ENCODE results near the gene STOML1.
"Not testable (repeated sequence)": the region's sequence is repeated elsewhere in the genome, so short reads cannot be mapped to it uniquely, and the experiment has no call there.

The STOML1 gene

GRCh38 chr15:73962433-73962832 is 29.7 kb downstream of the STOML1 start:
- no peak for DNase-seq (ENCODE audit: low read depth)
- no peak for TF ChIP-seq CTCF (IDR thresholded peaks at IDR 0.05; ENCODE audit: control insufficient read depth, extremely low read depth, insufficient read depth)
- H3K4me3 ChIP-seq (ENCODE audit: low read depth, low read length) = no peak overlapping the region

DNA sequence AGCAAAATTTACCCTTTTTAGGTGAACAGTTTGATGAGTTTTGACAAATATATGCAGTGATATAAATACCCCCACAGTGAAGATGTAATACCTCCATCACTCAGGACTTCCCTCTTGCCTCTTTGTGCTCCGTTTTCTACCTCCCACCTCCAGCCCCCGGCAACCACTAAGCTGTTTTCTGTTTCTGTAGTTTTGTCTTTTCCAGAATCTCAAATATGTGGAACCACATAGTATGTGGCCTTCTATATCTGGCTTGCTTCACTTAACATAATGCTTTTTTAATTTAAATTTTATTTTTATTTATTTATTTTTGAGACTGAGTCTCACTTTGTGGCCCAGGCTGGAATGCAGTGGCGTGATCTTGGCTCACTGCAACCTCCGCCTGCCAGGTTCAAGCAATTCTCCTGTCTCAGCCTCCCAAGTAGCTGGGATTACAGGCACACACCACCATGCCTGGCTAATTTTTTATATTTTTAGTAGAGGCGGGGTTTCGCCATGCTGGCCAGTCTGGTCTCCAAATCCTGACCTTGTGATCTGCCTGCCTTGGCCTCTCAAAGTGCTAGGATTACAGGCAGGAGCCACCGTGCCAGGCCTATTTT is 31.5 kb downstream of the STOML1 start:
- H3K4me3 ChIP-seq (ENCODE audit: low read depth, low read length); DNase-seq (ENCODE audit: low read depth): not testable (repeated sequence)

DNA sequence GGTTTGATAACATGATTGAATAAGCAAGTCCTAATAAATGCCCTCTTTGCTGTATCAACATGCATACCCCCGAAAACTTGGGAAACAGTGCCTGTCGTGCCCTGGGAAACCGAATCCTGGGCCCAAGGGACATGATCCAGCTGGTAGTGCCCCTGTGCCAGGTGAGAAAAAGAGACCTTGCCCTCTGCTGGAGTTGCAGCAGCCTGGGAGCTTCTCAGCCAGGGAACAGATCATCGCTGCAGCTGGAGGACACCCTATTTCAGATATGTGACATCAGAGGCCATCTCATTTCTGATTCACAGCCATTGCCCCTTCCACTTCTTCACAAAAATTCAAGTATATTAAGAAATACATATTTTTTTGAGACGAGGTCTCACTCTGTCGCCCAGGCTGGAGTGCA is 32.3 kb downstream of the STOML1 start:
- DNase-seq (ENCODE audit: low read depth) = no peak
- no peak for TF ChIP-seq CTCF (IDR thresholded peaks at IDR 0.05; ENCODE audit: control insufficient read depth, extremely low read depth, insufficient read depth)

DNA sequence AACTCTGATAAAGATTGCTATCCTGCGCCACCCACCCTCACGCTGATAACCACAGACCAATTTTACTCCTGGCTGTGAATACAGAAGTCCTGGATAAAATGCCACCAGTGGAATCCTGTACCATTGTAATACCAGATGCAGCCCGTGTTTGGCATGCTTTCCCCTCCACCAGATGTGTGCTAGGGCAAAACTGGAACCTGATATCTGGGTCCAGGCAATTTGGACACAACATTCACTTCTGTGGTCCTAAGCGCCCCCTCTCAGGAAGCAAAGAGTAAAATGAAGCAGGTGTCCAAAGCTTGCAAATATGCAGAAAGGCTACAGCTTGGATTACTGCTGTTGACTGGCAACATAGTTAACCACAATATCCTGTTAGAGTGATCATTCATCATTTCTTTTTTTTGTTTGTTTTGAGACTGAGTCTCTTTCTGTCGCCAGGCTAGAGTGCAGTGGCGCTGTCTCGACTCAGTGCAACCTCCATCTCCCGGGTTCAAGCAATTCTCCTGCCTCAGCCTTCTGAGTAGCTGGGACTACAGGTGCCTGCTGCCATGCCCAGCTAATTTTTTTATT is 33.0 kb downstream of the STOML1 start:
- no peak for DNase-seq (ENCODE audit: low read depth)
- no peak for TF ChIP-seq CTCF (IDR thresholded peaks at IDR 0.05; ENCODE audit: control insufficient read depth, extremely low read depth, insufficient read depth)
- no peak overlapping the region for H3K4me3 ChIP-seq (ENCODE audit: low read depth, low read length)

More for the DNA sequence above, 32.3 kb downstream of the STOML1 start:
- H3K4me3 ChIP-seq (ENCODE audit: low read depth, low read length) = no peak overlapping the region

- TF ChIP-seq CTCF (IDR thresholded peaks at IDR 0.05; ENCODE audit: control insufficient read depth, extremely low read depth, insufficient read depth) = no peak
- no peak for DNase-seq (ENCODE audit: low read depth)
- H3K4me3 ChIP-seq (ENCODE audit: low read depth, low read length) = no peak overlapping the region
Observed at GRCh38 chr15:73957785-73958184, 34.3 kb downstream of the STOML1 start.

- TF ChIP-seq CTCF (IDR thresholded peaks at IDR 0.05; ENCODE audit: control insufficient read depth, extremely low read depth, insufficient read depth) = no peak
- no peak for DNase-seq (ENCODE audit: low read depth)
- H3K4me3 ChIP-seq (ENCODE audit: low read depth, low read length) = no peak overlapping the region
Observed at GRCh38 chr15:73957276-73957675, 34.8 kb downstream of the STOML1 start.

DNA sequence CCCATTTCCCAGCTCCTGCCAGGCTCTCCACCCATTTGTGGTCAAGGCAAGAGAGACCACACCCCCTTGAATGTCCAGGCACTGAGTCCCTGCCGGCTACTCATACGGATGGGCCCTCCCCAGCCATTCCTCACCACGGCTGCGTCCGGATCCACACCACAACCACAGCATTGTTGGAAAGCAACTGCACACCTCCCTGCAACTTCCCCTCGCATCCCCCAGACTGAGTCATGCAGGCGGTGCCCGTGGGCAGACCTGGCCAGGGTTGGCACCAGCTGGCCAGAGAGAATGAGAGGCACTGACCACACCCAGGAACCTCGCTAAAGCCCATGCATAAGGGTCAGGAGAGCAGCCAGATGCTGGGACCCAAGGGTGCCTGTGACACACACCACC is 35.4 kb downstream of the STOML1 start:
- DNase-seq (ENCODE audit: low read depth) = no peak
- no peak for TF ChIP-seq CTCF (IDR thresholded peaks at IDR 0.05; ENCODE audit: control insufficient read depth, extremely low read depth, insufficient read depth)
- H3K4me3 ChIP-seq (ENCODE audit: low read depth, low read length) = no peak overlapping the region
